Colonic mucosa (tissue), 4 donors: Measurements from ENCODE around the gene SARDH. TPM values are rescaled to one million over a fixed set of nuclear protein-coding genes. Genes with fewer than 3 reads are reported as not detected.

Source experiments
- DNase-seq: peaks from one replicate; pipeline ENCODE4 v3.0.0-alpha.2; 2020
- H3K27ac ChIP-seq: fragments of 200-600 bp; one replicate; pipeline ENCODE4 v1.8.0; 2021
- H3K27me3 ChIP-seq: fragments of 200-600 bp; one replicate; pipeline ENCODE4 v1.8.0; 2021
- H3K36me3 ChIP-seq: fragments of 200-600 bp; one replicate; pipeline ENCODE4 v1.8.0; 2021
- H3K4me1 ChIP-seq: fragments of 200-600 bp; one replicate; pipeline ENCODE4 v1.8.0; 2021; ENCODE audit warnings: mild to moderate bottlenecking
- H3K4me3 ChIP-seq: fragments of 200-600 bp; one replicate; pipeline ENCODE4 v1.8.0; 2021
- H3K9ac ChIP-seq, 2 donors: one replicate each; pipeline ENCODE4 v1.7.0; 2013; ENCODE audit warnings: control low read depth in 2 of 2, low read depth in 2 of 2, low read length in 2 of 2
- H3K9me3 ChIP-seq: fragments of 200-600 bp; one replicate; pipeline ENCODE4 v1.8.0; 2021
- CTCF ChIP-seq: fragments of 200-600 bp; IDR thresholded peaks from one replicate; pipeline ENCODE4 v1.8.0; 2022; ENCODE audit warnings: antibody characterized with exemption, mild to moderate bottlenecking
- intact Hi-C: fragments of 100-400 bp; cut with DNase I; formaldehyde crosslinking; loops from one replicate; pipeline ENCODE4 v1.14.1; 2022
- total RNA-seq, 2 donors: library from RNA; stranded (reverse); fragmentation: NEBNext Ultra II Directional in 1 of 2; extraction: Animal tissue kit (Norgen Biotek cat#: 25700) in 1 of 2; gene quantifications; one replicate each; pipeline ENCODE4 v1.2.1, GENCODE V29; 2021
- donor health status: healthy.
- donor health status: DM: no; HTN: no; CAD: no.
- donor health status: DM: no; HTN: no; CAD: no.

SARDH gene
- total RNA-seq, 2 donors from 2014 or later: 0.66 to 1.3 TPM

- Histone ChIP-seq H3K4me3 (no peak overlapping the region), H3K36me3 (no peaks in the 10 kb centered on the region), H3K9me3 (no peaks in the 10 kb centered on the region), H3K9ac (no peak overlapping the region), H3K27ac (no peak overlapping the region), H3K4me1 (no peaks in the 10 kb centered on the region), H3K27me3 (no peaks in the 10 kb centered on the region)
- TF ChIP-seq CTCF: no peak
- intact Hi-C loops: no loop called here
- no peak for DNase-seq
These were observed 81.7 kb downstream of the SARDH start for GRCh38 chr9:133656211-133657119.

- no peaks in the 10 kb centered on the region for H3K36me3 ChIP-seq
- H3K4me3 ChIP-seq: no peak overlapping the region
- H3K4me1 ChIP-seq: no peaks in the 10 kb centered on the region
- H3K27ac ChIP-seq: no peak overlapping the region
- H3K9ac ChIP-seq: no peak overlapping the region
- no peaks in the 10 kb centered on the region for H3K27me3 ChIP-seq
- no peak for DNase-seq
- intact Hi-C loops: no loop called here
- TF ChIP-seq CTCF: no peak
- H3K9me3 ChIP-seq: no peaks in the 10 kb centered on the region
These were observed 82.5 kb downstream of the SARDH start for GRCh38 chr9:133655701-133656100.

- DNase-seq: no peak
These were observed 83.2 kb downstream of the SARDH start for GRCh38 chr9:133654736-133655657.

GRCh38 chr9:133653638-133654037 lies 84.5 kb downstream of the SARDH start:
- H3K36me3 ChIP-seq: no peaks in the 10 kb centered on the region
- TF ChIP-seq CTCF: no peak
- intact Hi-C loops: no loop called here
- H3K4me1 ChIP-seq: no peaks in the 10 kb centered on the region
- H3K9me3 ChIP-seq: no peaks in the 10 kb centered on the region
- H3K9ac ChIP-seq: no peak overlapping the region
- no peak overlapping the region for H3K27ac ChIP-seq
- no peak overlapping the region for H3K4me3 ChIP-seq
- no peak for DNase-seq
- H3K27me3 ChIP-seq: no peaks in the 10 kb centered on the region

More at GRCh38 chr9:133654736-133655657, 83.2 kb downstream of the SARDH start:
- Histone ChIP-seq H3K4me1 (no peaks in the 10 kb centered on the region), H3K36me3 (no peaks in the 10 kb centered on the region), H3K9ac (no peak overlapping the region), H3K4me3 (no peak overlapping the region), H3K27me3 (no peaks in the 10 kb centered on the region), H3K27ac (no peak overlapping the region), H3K9me3 (no peaks in the 10 kb centered on the region)
- intact Hi-C loops: no loop called here
- no peak for TF ChIP-seq CTCF

- Histone ChIP-seq H3K36me3 (no peaks in the 10 kb centered on the region), H3K4me1 (no peaks in the 10 kb centered on the region), H3K9me3 (no peaks in the 10 kb centered on the region), H3K27ac (no peak overlapping the region), H3K27me3 (no peaks in the 10 kb centered on the region), H3K9ac (no peak overlapping the region), H3K4me3 (no peak overlapping the region)
- intact Hi-C loops: no loop called here
- DNase-seq: no peak
- no peak for TF ChIP-seq CTCF
These were observed 88.1 kb downstream of the SARDH start for GRCh38 chr9:133650026-133650425.
